GM06990 (cell line): ENCODE data around the gene RNF208.
"Not testable (repeated sequence)": the region's sequence is repeated elsewhere in the genome, so short reads cannot be mapped to it uniquely, and the experiment has no call there.

Experiments
- DNase-seq: peaks from one replicate; pipeline ENCODE4 v3.0.0-alpha.2; 2011; ENCODE audit not compliant: insufficient read length; ENCODE audit errors: extremely low read depth
- H3K27me3 ChIP-seq: replicated peaks from 2 replicates; pipeline ENCODE4 v1.6.0; 2011; ENCODE audit warnings: low read length; ENCODE audit not compliant: control insufficient read depth, insufficient read depth
- H3K36me3 ChIP-seq: 2 replicates; pipeline ENCODE4 v1.5.1; 2011; ENCODE audit warnings: low read length; ENCODE audit not compliant: control insufficient read depth, insufficient read depth
- H3K4me3 ChIP-seq: replicated peaks from 2 replicates; pipeline ENCODE4 v1.5.1; 2011; ENCODE audit warnings: low read depth, mild to moderate bottlenecking, control low read depth, low read length
- CTCF ChIP-seq: IDR thresholded peaks from 2 replicates; pipeline ENCODE4 v1.5.1; 2011; ENCODE audit warnings: low read length, control low read depth, mild to moderate bottlenecking, inconsistent platforms; ENCODE audit not compliant: insufficient read depth, poor library complexity, severe bottlenecking

The RNF208 gene

GRCh38 chr9:137245450-137246421, 23.7 kb upstream of the RNF208 start:
- H3K4me3 ChIP-seq, result no peak overlapping the region
- peaks cover 18% of the 10 kb centered on the region for H3K36me3 ChIP-seq
- no peaks in the 10 kb centered on the region for H3K27me3 ChIP-seq
- no peak for DNase-seq
- TF ChIP-seq CTCF, result no peak

- no peak for TF ChIP-seq CTCF
- DNase-seq, result no peak
- Histone ChIP-seq H3K36me3 (peaks cover 18% of the 10 kb centered on the region), H3K27me3 (no peaks in the 10 kb centered on the region), H3K4me3 (no peak overlapping the region)
Observed at GRCh38 chr9:137244486-137245449, 22.7 kb upstream of the RNF208 start.

- peaks cover 18% of the 10 kb centered on the region for H3K36me3 ChIP-seq
- H3K4me3 ChIP-seq, result no peak overlapping the region
- H3K27me3 ChIP-seq, result no peaks in the 10 kb centered on the region
- TF ChIP-seq CTCF, result no peak
- no peak for DNase-seq
Observed at GRCh38 chr9:137243626-137244485, 21.8 kb upstream of the RNF208 start.

GRCh38 chr9:137243266-137243625, 21.2 kb upstream of the RNF208 start:
- peaks cover 18% of the 10 kb centered on the region for H3K36me3 ChIP-seq
- DNase-seq, H3K27me3 ChIP-seq, H3K4me3 ChIP-seq: not testable (repeated sequence)

GRCh38 chr9:137242269-137243203, 20.5 kb upstream of the RNF208 start:
- no peak for DNase-seq
- Histone ChIP-seq H3K36me3 (peaks cover 18% of the 10 kb centered on the region), H3K4me3 (peak overlapping the region; percentile 95), H3K27me3 (no peaks in the 10 kb centered on the region)
- TF ChIP-seq CTCF, result no peak
